ENCODE data around the gene NUPR1.

- no peak for TF ChIP-seq ZFP82 (CRISPR knock-in tag; IDR thresholded peaks at IDR 0.05; ENCODE audit: borderline replicate concordance)
- TF ChIP-seq ATF4 (CRISPR knock-in tag; IDR thresholded peaks at IDR 0.05): no peak
- no peak for TF ChIP-seq HINFP (CRISPR knock-in tag; IDR thresholded peaks at IDR 0.05; ENCODE audit: low read depth)
- TF ChIP-seq CREB1 (IDR thresholded peaks at IDR 0.05): no peak
- TF ChIP-seq CREB1 (CRISPR knock-in tag; IDR thresholded peaks at IDR 0.05): no peak
- no peak for TF ChIP-seq SRF (IDR thresholded peaks at IDR 0.05; ENCODE audit: low read depth, low read length)
Measured at GRCh38 chr16:28524681-28525171, 14.0 kb downstream of the NUPR1 start.
